Activated naive CD8-positive, alpha-beta T cell (primary cell): ENCODE results near the gene ESYT2.
"Not testable (repeated sequence)": the region's sequence is repeated elsewhere in the genome, so short reads cannot be mapped to it uniquely, and the experiment has no call there.

Source experiments
- H3K27ac Mint-ChIP-seq: one replicate; pipeline ENCODE4 v1.8.0; 2021; ENCODE audit warnings: mixed read lengths
- H3K27me3 Mint-ChIP-seq: one replicate; pipeline ENCODE4 v1.8.0; 2021; ENCODE audit warnings: mixed read lengths
- H3K36me3 Mint-ChIP-seq: one replicate; pipeline ENCODE4 v1.8.0; 2021; ENCODE audit warnings: mixed read lengths
- H3K4me1 Mint-ChIP-seq: one replicate; pipeline ENCODE4 v1.8.0; 2021; ENCODE audit warnings: low read depth, mixed read lengths
- H3K4me3 Mint-ChIP-seq: one replicate; pipeline ENCODE4 v1.8.0; 2021; ENCODE audit warnings: mild to moderate bottlenecking, mixed read lengths
- H3K9me3 Mint-ChIP-seq: one replicate; pipeline ENCODE4 v1.8.0; 2021; ENCODE audit warnings: low read depth, mixed read lengths

Gene ESYT2

DNA sequence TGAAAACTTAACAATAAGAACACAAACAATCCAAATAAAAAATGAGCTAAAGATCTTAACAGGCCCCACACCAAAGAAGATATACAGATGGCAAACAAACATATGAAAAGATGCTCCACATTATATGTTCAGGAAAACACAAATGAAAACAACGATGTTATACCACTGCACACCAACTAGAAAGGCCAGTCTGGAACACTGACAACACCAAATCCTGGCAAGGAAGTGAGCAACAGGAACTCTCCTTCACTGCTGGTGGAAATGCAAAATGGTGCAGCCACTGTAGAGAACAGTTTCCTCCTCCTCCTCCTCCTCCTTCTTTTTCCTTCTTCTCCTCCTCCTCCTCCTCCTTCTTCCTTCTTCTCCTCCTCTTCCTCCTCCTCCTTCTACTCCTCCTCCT, 112.5 kb downstream of the ESYT2 start:
- H3K4me1 Mint-ChIP-seq, result peaks cover 5% of the 10 kb centered on the region
- no peaks in the 10 kb centered on the region for H3K9me3 Mint-ChIP-seq
- H3K27ac Mint-ChIP-seq, result no peak overlapping the region
- no peaks in the 10 kb centered on the region for H3K36me3 Mint-ChIP-seq
- H3K27me3 Mint-ChIP-seq, result peaks cover 3% of the 10 kb centered on the region
- no peak overlapping the region for H3K4me3 Mint-ChIP-seq

DNA sequence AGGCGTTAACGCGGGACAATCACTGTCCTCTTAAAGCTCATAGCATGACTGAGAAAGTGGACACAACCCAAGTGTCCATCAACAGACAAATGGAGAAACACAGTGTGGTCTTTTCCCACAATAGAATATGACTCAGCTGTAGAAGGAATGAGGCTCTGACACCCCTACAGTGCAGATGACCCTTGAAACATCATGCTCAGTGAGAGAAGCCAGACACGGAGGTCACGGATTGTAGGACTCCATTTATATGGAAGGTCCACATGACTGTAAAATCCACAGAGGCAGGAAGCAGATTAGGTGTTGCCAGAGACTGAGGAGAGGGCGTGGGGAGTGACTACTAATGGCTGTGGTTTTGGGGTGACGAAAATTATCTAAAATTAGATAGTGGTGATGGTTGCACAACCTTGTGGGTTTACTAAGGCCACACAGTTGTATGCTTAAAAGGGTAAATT, 118.6 kb downstream of the ESYT2 start:
- Mint-ChIP-seq H3K9me3 (no peaks in the 10 kb centered on the region), H3K4me3 (no peak overlapping the region), H3K36me3 (no peaks in the 10 kb centered on the region), H3K27me3 (peaks cover 6% of the 10 kb centered on the region), H3K27ac (no peak overlapping the region), H3K4me1 (peaks cover 16% of the 10 kb centered on the region)

DNA sequence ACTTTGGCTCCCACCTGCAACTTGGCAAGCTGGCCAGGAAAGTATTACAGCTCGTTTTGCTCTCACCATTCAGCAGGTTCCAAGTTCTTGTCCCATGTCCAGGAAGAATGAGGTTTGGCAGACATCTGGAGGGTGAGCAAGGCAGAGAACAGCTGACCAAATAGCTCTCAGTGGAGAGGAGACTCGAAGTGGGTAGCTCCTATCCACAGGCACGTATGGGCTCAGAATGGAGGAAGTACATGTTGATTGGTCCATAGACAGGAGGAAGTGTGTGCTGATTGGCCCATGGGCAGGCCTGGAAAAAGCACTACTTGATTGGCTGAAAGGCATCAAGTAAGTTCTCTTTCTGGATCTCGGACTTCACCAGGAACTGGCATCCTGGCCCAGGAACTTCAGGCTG, 121.7 kb downstream of the ESYT2 start:
- Mint-ChIP-seq H3K9me3 (no peaks in the 10 kb centered on the region), H3K4me1 (peaks cover 26% of the 10 kb centered on the region), H3K36me3 (no peaks in the 10 kb centered on the region), H3K27ac (no peak overlapping the region), H3K4me3 (no peak overlapping the region), H3K27me3 (peaks cover 5% of the 10 kb centered on the region)

DNA sequence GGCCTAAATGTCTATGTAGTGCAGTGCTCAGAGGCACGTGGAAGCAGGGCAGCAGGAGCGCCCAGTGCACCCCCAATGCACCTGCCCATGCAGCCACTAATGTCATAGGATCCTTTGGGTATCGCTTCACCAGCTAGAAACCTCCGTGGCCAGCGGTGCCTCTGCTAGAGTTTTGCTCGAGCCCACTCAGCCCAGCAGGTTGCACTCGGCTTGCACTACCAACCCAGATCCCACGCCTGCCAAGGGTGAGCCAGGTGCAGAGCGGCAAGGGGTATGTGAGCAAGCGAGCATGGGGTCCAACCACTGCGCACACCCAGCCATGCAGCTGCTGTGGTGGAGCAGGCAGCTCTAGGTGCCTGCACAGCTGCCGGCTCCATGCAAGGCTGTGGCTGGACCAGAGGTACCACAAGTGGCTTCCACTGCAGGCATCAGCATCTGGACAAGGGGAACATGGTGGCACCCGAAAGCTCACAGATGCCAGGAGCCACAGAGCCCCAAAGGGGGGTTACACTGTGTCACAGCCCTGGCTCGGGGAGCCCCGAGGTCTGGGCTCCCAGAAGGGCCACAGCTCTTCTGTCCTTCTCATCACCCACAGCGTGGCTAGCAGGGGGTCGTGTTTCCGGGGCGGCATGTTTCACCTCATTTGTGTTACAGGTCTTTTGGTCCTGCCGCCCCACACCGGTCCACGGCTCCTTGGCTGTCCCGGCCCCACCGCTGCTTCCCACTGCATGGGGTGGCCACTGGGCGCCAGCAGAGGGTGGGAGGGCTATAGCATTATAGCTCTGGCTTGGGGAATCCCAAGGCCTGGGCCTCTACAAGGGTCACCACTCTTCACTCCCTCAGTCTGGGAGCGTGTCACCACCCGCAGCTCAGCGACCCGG, 122.4 kb downstream of the ESYT2 start:
- Mint-ChIP-seq H3K9me3 (no peaks in the 10 kb centered on the region), H3K36me3 (no peaks in the 10 kb centered on the region), H3K27me3 (peaks cover 5% of the 10 kb centered on the region), H3K27ac (no peak overlapping the region), H3K4me1 (peaks cover 22% of the 10 kb centered on the region), H3K4me3 (peak overlapping the region; percentile 91)

DNA sequence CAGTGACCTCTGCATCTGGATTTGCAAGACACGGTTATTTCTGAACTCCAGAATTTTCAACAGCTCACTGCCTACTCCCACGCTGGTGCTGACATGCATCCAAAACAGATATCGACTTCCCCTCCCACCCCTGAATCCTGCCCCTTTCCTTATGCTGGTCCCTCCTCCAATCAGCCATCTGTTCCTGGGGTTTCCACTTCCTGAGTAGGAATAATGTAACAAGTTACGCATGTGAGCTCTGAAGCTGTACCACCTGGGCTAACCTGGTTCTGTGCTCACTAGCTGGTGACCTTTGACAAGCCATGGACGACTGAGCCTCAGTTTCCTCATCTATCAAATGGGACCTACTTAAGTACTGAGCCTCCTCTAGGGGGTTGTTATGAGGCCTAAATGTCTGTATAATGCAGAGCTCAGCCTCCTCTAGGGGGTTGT, 123.0 kb downstream of the ESYT2 start:
- peaks cover 5% of the 10 kb centered on the region for H3K27me3 Mint-ChIP-seq
- H3K4me3 Mint-ChIP-seq, result peak overlapping the region; percentile 91
- H3K27ac Mint-ChIP-seq, result no peak overlapping the region
- no peaks in the 10 kb centered on the region for H3K9me3 Mint-ChIP-seq
- no peaks in the 10 kb centered on the region for H3K36me3 Mint-ChIP-seq
- H3K4me1 Mint-ChIP-seq, result peaks cover 21% of the 10 kb centered on the region

DNA sequence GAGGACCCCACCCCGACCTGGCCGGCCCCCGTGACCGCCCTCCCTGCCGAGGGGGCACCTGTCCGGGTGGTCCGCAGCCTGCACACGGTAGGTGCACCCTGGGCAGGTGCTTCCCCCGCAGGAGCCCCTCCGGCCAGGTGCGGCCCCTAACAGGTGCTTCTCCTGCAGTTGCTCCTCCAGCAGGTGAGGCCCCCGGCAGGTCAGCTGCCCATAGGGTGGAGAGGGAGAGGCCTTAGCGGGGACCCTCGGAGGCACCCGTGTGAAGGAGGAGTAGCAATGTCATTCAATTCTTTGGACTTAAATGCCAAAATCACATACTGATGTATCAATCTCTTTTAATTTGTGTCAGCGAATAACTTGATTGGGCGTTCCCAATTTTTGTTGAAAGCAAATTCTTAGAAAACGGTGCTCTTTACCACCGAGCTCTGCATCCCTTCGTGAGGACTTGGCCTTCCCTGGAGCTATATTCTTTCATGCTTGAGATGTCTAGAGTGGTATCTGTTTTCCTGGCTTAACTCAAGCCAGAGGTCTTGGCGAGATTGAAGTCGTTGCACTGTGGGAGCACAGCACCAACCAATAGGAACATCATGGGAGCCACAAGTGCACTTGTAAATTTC, 124.0 kb downstream of the ESYT2 start:
- Mint-ChIP-seq H3K9me3 (no peaks in the 10 kb centered on the region), H3K4me3 (peak overlapping the region; percentile 91), H3K27me3 (peaks cover under 1% of the 10 kb centered on the region), H3K27ac (peak overlapping the region; percentile 71), H3K36me3 (no peaks in the 10 kb centered on the region), H3K4me1 (peaks cover 17% of the 10 kb centered on the region)

DNA sequence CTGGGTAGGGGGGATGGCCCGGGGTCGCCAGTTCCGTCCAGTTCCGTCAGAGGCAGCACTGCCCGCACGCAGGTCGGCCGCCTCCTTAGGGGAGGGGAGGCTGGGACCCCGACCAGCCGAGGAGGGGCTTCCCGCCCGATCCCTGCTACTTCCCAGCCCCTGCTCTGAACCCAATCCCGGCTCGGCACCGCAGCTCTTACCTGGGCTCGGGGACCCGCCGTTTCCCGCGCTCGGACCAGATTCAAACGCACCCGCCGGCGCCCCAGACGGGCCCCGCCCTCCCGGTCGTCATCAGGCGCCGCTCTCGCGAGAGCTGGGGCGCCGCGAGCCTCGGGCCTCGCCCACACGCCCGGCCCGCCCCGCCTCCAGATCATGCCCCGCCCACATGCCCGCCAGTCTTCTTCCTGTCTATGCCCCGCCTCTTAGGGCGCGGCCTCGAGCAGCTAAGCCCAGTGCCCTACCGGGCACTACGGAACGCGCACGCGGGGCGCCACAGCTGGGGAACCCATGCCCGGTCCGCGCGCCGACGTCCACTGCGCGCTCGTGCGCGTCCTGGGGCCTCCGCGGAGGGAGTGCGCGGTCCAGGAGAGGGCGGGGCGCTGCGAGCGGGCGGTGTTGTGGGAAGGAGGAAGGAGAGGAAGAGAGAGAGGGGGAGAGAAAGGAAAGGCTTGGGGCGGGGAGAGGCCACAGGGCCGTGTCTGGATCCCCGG, 124.6 kb downstream of the ESYT2 start, which contains the start of gene NCAPG2:
TSS of gene NCAPG2 (minus strand) at position 281 of the 710 bp plus-strand sequence. CDS start 2,905 bp downstream, outside the sequence.
- H3K4me1 Mint-ChIP-seq, result peaks cover 16% of the 10 kb centered on the region
- peak within 1 kb of the TSS; percentile 77 for H3K27ac Mint-ChIP-seq
- peak within 1 kb of the TSS; percentile 91 for H3K4me3 Mint-ChIP-seq
- no peaks in the 10 kb centered on the region for H3K27me3 Mint-ChIP-seq
- H3K36me3 Mint-ChIP-seq, result no peaks in the 10 kb centered on the region
- no peaks in the 10 kb centered on the region for H3K9me3 Mint-ChIP-seq

DNA sequence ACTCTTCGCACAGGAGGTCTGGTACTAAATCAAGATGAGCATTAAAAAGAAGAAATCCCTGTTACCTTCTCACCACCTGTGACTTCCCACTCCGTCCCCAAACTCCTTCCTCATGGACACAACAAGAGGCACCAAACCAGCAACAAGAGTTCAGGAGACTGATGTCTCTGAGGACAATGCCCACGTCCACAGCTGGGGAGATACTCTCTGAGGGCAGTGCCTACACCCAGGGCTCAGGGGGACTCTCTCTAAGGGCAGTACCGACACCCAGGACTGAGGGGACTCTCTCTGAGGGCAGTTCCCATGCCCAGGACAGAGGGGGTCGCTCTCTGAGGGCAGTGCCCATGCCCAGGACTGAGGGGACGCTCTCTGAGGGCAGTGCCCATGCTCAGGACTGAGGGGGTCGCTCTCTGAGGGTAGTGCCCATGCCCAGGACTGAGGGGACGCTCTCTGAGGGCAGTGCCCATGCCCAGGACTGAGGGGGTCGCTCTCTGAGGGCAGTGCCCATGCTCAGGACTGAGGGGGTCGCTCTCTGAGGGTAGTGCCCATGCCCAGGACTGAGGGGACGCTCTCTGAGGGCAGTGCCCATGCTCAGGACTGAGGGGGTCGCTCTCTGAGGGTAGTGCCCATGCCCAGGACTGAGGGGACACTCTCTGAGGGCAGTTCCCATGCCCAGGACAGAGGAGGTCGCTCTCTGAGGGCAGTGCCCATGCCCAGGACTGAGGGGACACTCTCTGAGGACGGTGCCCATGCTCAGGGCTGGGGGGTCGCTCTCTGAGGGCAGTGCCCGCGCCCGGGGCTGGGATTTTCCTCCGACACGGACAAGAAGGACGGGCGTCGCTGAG, 125.4 kb downstream of the ESYT2 start:
- not testable (repeated sequence) for H3K9me3 Mint-ChIP-seq, H3K36me3 Mint-ChIP-seq, H3K27me3 Mint-ChIP-seq
- peaks cover 16% of the 10 kb centered on the region for H3K4me1 Mint-ChIP-seq
- H3K4me3 Mint-ChIP-seq, result peak overlapping the region; percentile 91
- H3K27ac Mint-ChIP-seq, result peak overlapping the region; percentile 77

DNA sequence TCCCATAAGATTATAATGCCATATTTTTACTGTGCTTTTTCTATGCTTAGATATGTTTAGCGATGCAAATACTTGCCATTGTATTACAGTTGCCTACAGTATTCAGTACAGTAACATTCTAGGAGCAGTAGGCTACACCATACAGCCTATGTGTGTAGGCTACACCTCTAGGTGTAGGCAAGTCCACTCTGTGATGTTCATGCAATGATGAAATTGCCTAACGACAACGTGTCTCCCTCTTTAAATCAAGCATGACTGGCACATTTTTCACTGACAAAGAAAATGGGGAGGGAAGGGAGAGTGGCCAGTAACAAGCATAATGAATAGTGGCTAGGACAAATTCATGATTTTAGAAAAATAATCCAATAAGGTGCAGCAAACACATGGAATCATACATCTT, 126.4 kb downstream of the ESYT2 start:
- Mint-ChIP-seq H3K27me3 (no peaks in the 10 kb centered on the region), H3K9me3 (no peaks in the 10 kb centered on the region), H3K27ac (no peak overlapping the region), H3K4me1 (peaks cover 16% of the 10 kb centered on the region), H3K36me3 (no peaks in the 10 kb centered on the region), H3K4me3 (peak overlapping the region; percentile 84)

DNA sequence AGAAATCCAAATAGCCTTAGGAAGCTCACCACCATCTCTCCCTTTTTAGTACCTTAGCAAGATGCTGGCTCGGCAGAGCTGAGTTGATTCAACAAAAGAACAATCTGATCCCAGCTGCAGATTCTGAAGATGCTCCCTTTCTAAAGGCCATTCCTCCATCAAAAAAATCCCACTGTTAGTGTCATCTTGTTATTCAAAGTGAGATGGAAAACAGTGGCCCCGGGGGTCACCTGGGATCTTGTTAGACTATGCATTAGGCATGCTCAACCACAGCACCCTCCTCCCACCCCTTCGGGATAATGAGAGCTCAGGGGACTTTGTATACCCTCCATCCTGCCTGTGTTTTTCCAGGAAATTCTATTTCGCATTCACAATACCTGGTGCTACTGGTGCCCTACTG, 127.1 kb downstream of the ESYT2 start:
- Mint-ChIP-seq H3K4me3 (no peak overlapping the region), H3K9me3 (no peaks in the 10 kb centered on the region), H3K27ac (no peak overlapping the region)

DNA sequence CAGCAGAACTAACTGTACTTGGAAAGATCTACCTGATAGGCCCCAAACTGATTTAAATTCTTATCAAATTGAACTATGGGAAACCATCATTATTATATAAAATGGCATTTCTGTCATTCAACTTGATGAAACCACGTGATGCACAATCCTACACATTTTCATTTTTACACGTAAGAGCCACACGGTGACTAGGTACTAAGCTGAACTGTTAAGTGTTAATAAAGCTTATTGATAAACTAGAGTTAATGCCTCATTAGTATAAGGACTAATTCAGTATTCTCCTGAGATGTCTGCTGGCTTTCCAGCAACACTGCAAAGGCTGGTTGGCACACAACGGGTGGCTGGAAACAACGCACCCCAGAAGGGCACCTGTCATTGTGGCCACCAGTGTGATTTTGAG, 129.3 kb downstream of the ESYT2 start:
- H3K36me3 Mint-ChIP-seq, result no peaks in the 10 kb centered on the region
- no peak overlapping the region for H3K4me3 Mint-ChIP-seq
- no peaks in the 10 kb centered on the region for H3K27me3 Mint-ChIP-seq
- peaks cover 19% of the 10 kb centered on the region for H3K4me1 Mint-ChIP-seq
- no peaks in the 10 kb centered on the region for H3K9me3 Mint-ChIP-seq
- no peak overlapping the region for H3K27ac Mint-ChIP-seq

More for the DNA sequence above, 127.1 kb downstream of the ESYT2 start:
- H3K27me3 Mint-ChIP-seq, result no peaks in the 10 kb centered on the region
- H3K4me1 Mint-ChIP-seq, result peaks cover 16% of the 10 kb centered on the region
- no peaks in the 10 kb centered on the region for H3K36me3 Mint-ChIP-seq

DNA sequence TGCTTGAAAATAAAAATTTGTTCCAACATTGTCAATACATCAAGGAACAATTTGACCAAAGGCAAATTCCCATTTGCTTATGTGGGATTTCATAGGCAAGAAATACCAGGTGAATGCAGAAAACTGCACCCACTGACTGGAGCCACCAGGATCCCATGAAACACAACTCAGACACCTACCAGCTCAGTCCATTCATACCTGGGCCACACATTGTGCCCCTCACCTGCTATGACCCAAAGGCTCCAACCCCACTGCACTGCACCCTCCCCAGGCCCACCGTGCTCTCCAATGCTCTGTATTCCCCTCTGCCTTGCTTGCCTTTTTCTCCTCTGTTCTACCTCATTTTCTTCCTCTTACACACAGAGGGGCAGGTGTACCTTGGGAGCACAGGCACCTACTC, 130.0 kb downstream of the ESYT2 start:
- H3K4me3 Mint-ChIP-seq, result no peak overlapping the region
- peaks cover 19% of the 10 kb centered on the region for H3K4me1 Mint-ChIP-seq
- H3K27ac Mint-ChIP-seq, result no peak overlapping the region
- no peaks in the 10 kb centered on the region for H3K36me3 Mint-ChIP-seq
- H3K9me3 Mint-ChIP-seq, result no peaks in the 10 kb centered on the region
- H3K27me3 Mint-ChIP-seq, result no peaks in the 10 kb centered on the region

DNA sequence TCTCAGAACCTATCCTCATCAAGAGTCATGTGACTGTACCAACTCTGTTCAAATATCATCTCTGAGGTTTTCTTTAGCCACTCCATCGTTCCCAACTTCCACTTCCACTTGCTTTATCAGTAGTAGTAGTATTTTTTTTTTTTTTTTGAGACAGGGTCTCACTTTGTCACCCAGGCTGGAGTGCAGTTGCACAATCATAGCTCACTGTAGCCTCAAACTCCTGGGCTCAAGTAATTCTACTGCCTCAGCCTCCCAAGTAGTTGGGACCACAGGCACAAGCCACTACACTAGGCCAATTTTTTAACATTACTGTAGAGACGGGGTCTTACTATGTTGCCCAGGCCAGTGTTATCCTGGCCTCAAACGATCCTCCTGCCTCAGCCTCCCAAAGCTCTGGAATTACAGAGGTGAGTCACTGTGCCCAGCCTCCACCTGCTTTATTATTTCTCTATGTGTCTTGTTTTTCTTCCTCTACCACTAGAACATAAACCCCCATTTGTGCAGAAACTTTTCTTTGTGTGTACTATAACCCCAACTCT, 130.6 kb downstream of the ESYT2 start:
- Mint-ChIP-seq H3K9me3 (no peaks in the 10 kb centered on the region), H3K27me3 (no peaks in the 10 kb centered on the region), H3K36me3 (no peaks in the 10 kb centered on the region), H3K4me3 (no peak overlapping the region), H3K4me1 (peaks cover 19% of the 10 kb centered on the region), H3K27ac (no peak overlapping the region)

DNA sequence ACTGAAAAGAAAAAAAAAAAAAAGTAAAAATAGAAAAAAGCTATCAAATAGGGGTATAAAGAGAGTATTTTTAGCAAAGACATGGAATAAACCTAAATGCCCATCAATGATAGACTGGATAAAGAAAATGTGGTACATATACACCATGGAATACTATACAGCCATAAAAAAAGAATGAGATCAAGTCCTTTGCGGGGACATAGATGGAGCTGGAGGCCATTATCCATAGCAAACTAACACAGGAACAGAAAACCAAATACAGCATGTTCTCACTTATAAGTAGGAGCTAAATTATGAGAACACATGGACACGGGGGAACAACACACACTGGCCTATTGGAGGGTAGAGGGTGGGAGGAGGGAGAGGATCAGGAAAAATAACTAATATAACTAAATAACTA, 131.7 kb downstream of the ESYT2 start:
- not testable (repeated sequence) for H3K36me3 Mint-ChIP-seq
- H3K4me1 Mint-ChIP-seq, result peaks cover 12% of the 10 kb centered on the region

More for the DNA sequence above, 131.7 kb downstream of the ESYT2 start:
- H3K27ac Mint-ChIP-seq, H3K27me3 Mint-ChIP-seq, H3K9me3 Mint-ChIP-seq, H3K4me3 Mint-ChIP-seq: not testable (repeated sequence)
